ENCODE results near the gene CCDC188.

The CCDC188 gene

GRCh38 chr22:20116376-20116950, 34.4 kb downstream of the CCDC188 start:
- DNase-seq, result no peak

- DNase-seq, result no peak
Observed at GRCh38 chr22:20115691-20116375, 35.0 kb downstream of the CCDC188 start, which contains the start of gene RANBP1. RANBP1 (plus strand) TSS chr22:20116104; CDS start chr22:20116185, 81 bp downstream.

GRCh38 chr22:20114506-20115475, 36.1 kb downstream of the CCDC188 start:
- no peak for DNase-seq

- no peak for DNase-seq
Observed at GRCh38 chr22:20113551-20114310, 37.1 kb downstream of the CCDC188 start.

- no peak for DNase-seq
Observed at GRCh38 chr22:20112623-20113511, 38.0 kb downstream of the CCDC188 start.

- DNase-seq, result no peak
Observed at GRCh38 chr22:20111689-20112622, 38.9 kb downstream of the CCDC188 start.

GRCh38 chr22:20111045-20111688, 39.7 kb downstream of the CCDC188 start:
- no peak for DNase-seq

GRCh38 chr22:20110359-20110985, 40.4 kb downstream of the CCDC188 start:
- DNase-seq, result no peak

GRCh38 chr22:20109411-20110358, 41.2 kb downstream of the CCDC188 start:
- DNase-seq, result no peak

GRCh38 chr22:20108757-20109230, 42.1 kb downstream of the CCDC188 start:
- no peak for DNase-seq

GRCh38 chr22:20107951-20108756, 42.7 kb downstream of the CCDC188 start:
- no peak for DNase-seq

- no peak for DNase-seq
Observed at GRCh38 chr22:20107471-20107901, 43.4 kb downstream of the CCDC188 start.

- no peak for DNase-seq
Observed at GRCh38 chr22:20106849-20107237, 44.0 kb downstream of the CCDC188 start.

- no peak for DNase-seq
Observed at GRCh38 chr22:20106205-20106848, 44.5 kb downstream of the CCDC188 start.

GRCh38 chr22:20105456-20106204, 45.2 kb downstream of the CCDC188 start:
- no peak for DNase-seq

All from amniotic stem cell (primary cell).